WTC11 (cell line): ENCODE data around the gene AWAT1. TPM values are rescaled to one million over a fixed set of nuclear protein-coding genes. Genes with fewer than 3 reads are reported as not detected.

Source experiments
- ATAC-seq: fragments of 200-7000 bp; cut with Tn5 transposase; 2 replicates; pipeline ENCODE4 v1.10.0; 2021; ENCODE audit warnings: mild to moderate bottlenecking, moderate library complexity
- CTCF ChIA-PET: fragments of 300-600 bp; sonication (Branson Sonifier 250); formaldehyde crosslinking; loops from one replicate; lab custom pipeline; 2021; ENCODE audit warnings: antibody characterized with exemption; lab: Charles Lee
- POLR2A ChIA-PET: fragments of 350-600 bp; sonication (Branson Sonifier 250); formaldehyde crosslinking; loops from one replicate; lab custom pipeline; 2021; ENCODE audit warnings: antibody characterized with exemption; lab: Charles Lee
- DNase-seq: peaks from one replicate; pipeline ENCODE4 v3.0.0; 2021; ENCODE audit warnings: low spot score
- H3K27ac Mint-ChIP-seq: 2 replicates; pipeline ENCODE4 v1.8.0; 2021; ENCODE audit warnings: mixed read lengths
- H3K27me3 Mint-ChIP-seq: 2 replicates; pipeline ENCODE4 v1.8.0; 2021; ENCODE audit warnings: low read depth, mild to moderate bottlenecking, moderate library complexity, mixed read lengths
- H3K36me3 Mint-ChIP-seq: 2 replicates; pipeline ENCODE4 v1.8.0; 2021; ENCODE audit warnings: mixed read lengths
- H3K4me1 Mint-ChIP-seq: 2 replicates; pipeline ENCODE4 v1.8.0; 2022; ENCODE audit warnings: mixed read lengths
- H3K4me3 Mint-ChIP-seq: 2 replicates; pipeline ENCODE4 v1.8.0; 2021; ENCODE audit warnings: mild to moderate bottlenecking, moderate library complexity, mixed read lengths
- H3K9me3 Mint-ChIP-seq: 2 replicates; pipeline ENCODE4 v1.8.0; 2021; ENCODE audit warnings: mixed read lengths
- CBFB ChIP-seq: sonication (generic); formaldehyde crosslinking; IDR thresholded peaks from 2 replicates; pipeline ENCODE4 v1.8.1; 2022; ENCODE audit warnings: mild to moderate bottlenecking, low read depth, missing genetic modification reagents
- ELF4 ChIP-seq: sonication (generic); formaldehyde crosslinking; IDR thresholded peaks from 2 replicates; pipeline ENCODE4 v1.8.1; 2022; ENCODE audit warnings: low read depth, mild to moderate bottlenecking, moderate library complexity, missing genetic modification reagents
- HMGA2 ChIP-seq: fragments of 250-450 bp; sonication (Bioruptor Pico); IDR thresholded peaks from 2 replicates; pipeline ENCODE4 v1.4.0; 2021; ENCODE audit warnings: mild to moderate bottlenecking, moderate library complexity
- KAT7 ChIP-seq: sonication (generic); formaldehyde crosslinking; IDR thresholded peaks from 2 replicates; pipeline ENCODE4 v1.8.1; 2023; ENCODE audit warnings: missing genetic modification reagents, mild to moderate bottlenecking, borderline replicate concordance
- MYBL2 ChIP-seq: sonication (generic); formaldehyde crosslinking; IDR thresholded peaks from 2 replicates; pipeline ENCODE4 v1.8.1; 2023; ENCODE audit warnings: mild to moderate bottlenecking, moderate library complexity, missing genetic modification reagents
- NFATC4 ChIP-seq: fragments of 250-450 bp; sonication (Bioruptor Pico); IDR thresholded peaks from 2 replicates; pipeline ENCODE4 v1.9.0; 2021; ENCODE audit warnings: mild to moderate bottlenecking
- NFE2L1 ChIP-seq: sonication (generic); formaldehyde crosslinking; IDR thresholded peaks from 2 replicates; pipeline ENCODE4 v1.8.1; 2023; ENCODE audit warnings: missing genetic modification reagents
- PRRX2 ChIP-seq: fragments of 250-450 bp; sonication (Bioruptor Pico); IDR thresholded peaks from 2 replicates; pipeline ENCODE4 v1.8.0; 2021; ENCODE audit warnings: mild to moderate bottlenecking
- SP1 ChIP-seq: sonication (generic); formaldehyde crosslinking; conservative IDR thresholded peaks from 2 replicates; pipeline ENCODE4 v1.8.1; 2022; ENCODE audit warnings: missing genetic modification reagents
- TCF7 ChIP-seq: sonication (generic); formaldehyde crosslinking; IDR thresholded peaks from 2 replicates; pipeline ENCODE4 v1.8.0; 2022; ENCODE audit warnings: mild to moderate bottlenecking, low read depth, missing genetic modification reagents, moderate library complexity
- TEAD4 ChIP-seq: sonication (generic); formaldehyde crosslinking; IDR thresholded peaks from 2 replicates; pipeline ENCODE4 v1.8.0; 2022; ENCODE audit warnings: mild to moderate bottlenecking, missing genetic modification reagents
- TP53 ChIP-seq: sonication (generic); formaldehyde crosslinking; IDR thresholded peaks from 2 replicates; pipeline ENCODE4 v1.8.1; 2023; ENCODE audit warnings: mild to moderate bottlenecking, missing genetic modification reagents
- ZBTB21 ChIP-seq: sonication (generic); formaldehyde crosslinking; IDR thresholded peaks from 2 replicates; pipeline ENCODE4 v1.8.1; 2023; ENCODE audit warnings: mild to moderate bottlenecking, missing genetic modification reagents, borderline replicate concordance
- ZNF138 ChIP-seq: sonication (generic); formaldehyde crosslinking; conservative IDR thresholded peaks from 2 replicates; pipeline ENCODE4 v1.8.1; 2022; ENCODE audit warnings: mild to moderate bottlenecking, moderate library complexity, missing genetic modification reagents
- ZNF232 ChIP-seq: sonication (generic); formaldehyde crosslinking; IDR thresholded peaks from 2 replicates; pipeline ENCODE4 v1.8.0; 2022; ENCODE audit warnings: mild to moderate bottlenecking, missing genetic modification reagents
- ZNF423 ChIP-seq: fragments of 250-450 bp; sonication (Bioruptor Pico); IDR thresholded peaks from 2 replicates; pipeline ENCODE4 v2.1.2; 2022; ENCODE audit warnings: mild to moderate bottlenecking, moderate library complexity
- total RNA-seq: library from RNA; stranded (reverse); gene quantifications from 3 replicates; pipeline ENCODE4 v1.2.3, GENCODE V29; 2021
- TF ChIP-seq, protein P1 (sequence below): sonication (generic); formaldehyde crosslinking; IDR thresholded peaks from 2 replicates; pipeline ENCODE4 v1.8.1; 2022; ENCODE audit warnings: missing genetic modification reagents, borderline replicate concordance
- TF ChIP-seq, protein P2 (sequence below): sonication (generic); formaldehyde crosslinking; IDR thresholded peaks from 2 replicates; pipeline ENCODE4 v1.8.0; 2022; ENCODE audit warnings: missing genetic modification reagents
- TF ChIP-seq, protein P3 (sequence below): sonication (generic); formaldehyde crosslinking; IDR thresholded peaks from 2 replicates; pipeline ENCODE4 v1.8.1; 2023; ENCODE audit warnings: mild to moderate bottlenecking, missing genetic modification reagents
- TF ChIP-seq, protein P4 (sequence below): sonication (generic); formaldehyde crosslinking; IDR thresholded peaks from 2 replicates; pipeline ENCODE4 v1.8.1; 2023; ENCODE audit warnings: mild to moderate bottlenecking, missing genetic modification reagents

Gene AWAT1
- total RNA-seq, 1 experiment from 2014 or later, result not detected

DNA sequence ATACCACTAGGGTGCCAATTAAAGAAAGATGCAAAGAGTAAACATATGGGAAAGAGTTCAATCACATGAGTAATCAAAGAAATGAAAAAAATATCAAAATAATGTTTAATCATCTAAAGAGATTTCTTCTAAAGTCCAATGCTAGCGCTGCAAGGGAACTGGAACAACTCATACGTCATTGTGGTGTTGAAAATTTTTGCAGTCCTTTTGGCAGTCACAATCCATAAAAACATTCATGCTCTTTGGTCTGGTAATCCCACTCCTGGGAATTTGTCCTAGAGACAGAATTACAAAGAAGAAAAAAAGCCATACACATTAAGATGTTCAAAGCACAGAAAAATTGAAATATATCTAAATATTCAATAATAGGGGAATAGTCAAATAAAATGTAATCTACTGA, 21.0 kb downstream of the AWAT1 start:
- ChIA-PET CTCF (no interaction called here), POLR2A (no interaction called here)
- DNase-seq (no peak), ATAC-seq (no peak)
- Mint-ChIP-seq H3K4me1 (peaks cover 25% of the 10 kb centered on the region), H3K27me3 (no peaks in the 10 kb centered on the region; the same call in 1 of the 2 replicates), H3K4me3 (no peak overlapping the region), H3K9me3 (no peaks in the 10 kb centered on the region; the same call in 1 of the 2 replicates), H3K36me3 (no peaks in the 10 kb centered on the region), H3K27ac (no peak overlapping the region)
- TF ChIP-seq TP53 (CRISPR knock-in tag) (no peak), TEAD4 (CRISPR knock-in tag) (no peak), SP1 (CRISPR knock-in tag) (no peak), ZNF138 (CRISPR knock-in tag) (no peak), NFATC4 (CRISPR knock-in tag) (no peak), NFE2L1 (CRISPR knock-in tag) (no peak), TCF7 (no peak), CBFB (no peak), KAT7 (no peak), PRRX2 (CRISPR knock-in tag) (no peak), HMGA2 (CRISPR knock-in tag) (no peak), ZNF423 (no peak), ZBTB21 (CRISPR knock-in tag) (no peak), ZNF232 (CRISPR knock-in tag) (no peak)
- TF ChIP-seq, protein P1, sequence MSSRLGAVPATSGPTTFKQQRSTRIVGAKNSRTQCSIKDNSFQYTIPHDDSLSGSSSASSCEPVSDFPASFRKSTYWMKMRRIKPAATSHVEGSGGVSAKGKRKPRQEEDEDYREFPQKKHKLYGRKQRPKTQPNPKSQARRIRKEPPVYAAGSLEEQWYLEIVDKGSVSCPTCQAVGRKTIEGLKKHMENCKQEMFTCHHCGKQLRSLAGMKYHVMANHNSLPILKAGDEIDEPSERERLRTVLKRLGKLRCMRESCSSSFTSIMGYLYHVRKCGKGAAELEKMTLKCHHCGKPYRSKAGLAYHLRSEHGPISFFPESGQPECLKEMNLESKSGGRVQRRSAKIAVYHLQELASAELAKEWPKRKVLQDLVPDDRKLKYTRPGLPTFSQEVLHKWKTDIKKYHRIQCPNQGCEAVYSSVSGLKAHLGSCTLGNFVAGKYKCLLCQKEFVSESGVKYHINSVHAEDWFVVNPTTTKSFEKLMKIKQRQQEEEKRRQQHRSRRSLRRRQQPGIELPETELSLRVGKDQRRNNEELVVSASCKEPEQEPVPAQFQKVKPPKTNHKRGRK, result no peak
- TF ChIP-seq, protein P2, sequence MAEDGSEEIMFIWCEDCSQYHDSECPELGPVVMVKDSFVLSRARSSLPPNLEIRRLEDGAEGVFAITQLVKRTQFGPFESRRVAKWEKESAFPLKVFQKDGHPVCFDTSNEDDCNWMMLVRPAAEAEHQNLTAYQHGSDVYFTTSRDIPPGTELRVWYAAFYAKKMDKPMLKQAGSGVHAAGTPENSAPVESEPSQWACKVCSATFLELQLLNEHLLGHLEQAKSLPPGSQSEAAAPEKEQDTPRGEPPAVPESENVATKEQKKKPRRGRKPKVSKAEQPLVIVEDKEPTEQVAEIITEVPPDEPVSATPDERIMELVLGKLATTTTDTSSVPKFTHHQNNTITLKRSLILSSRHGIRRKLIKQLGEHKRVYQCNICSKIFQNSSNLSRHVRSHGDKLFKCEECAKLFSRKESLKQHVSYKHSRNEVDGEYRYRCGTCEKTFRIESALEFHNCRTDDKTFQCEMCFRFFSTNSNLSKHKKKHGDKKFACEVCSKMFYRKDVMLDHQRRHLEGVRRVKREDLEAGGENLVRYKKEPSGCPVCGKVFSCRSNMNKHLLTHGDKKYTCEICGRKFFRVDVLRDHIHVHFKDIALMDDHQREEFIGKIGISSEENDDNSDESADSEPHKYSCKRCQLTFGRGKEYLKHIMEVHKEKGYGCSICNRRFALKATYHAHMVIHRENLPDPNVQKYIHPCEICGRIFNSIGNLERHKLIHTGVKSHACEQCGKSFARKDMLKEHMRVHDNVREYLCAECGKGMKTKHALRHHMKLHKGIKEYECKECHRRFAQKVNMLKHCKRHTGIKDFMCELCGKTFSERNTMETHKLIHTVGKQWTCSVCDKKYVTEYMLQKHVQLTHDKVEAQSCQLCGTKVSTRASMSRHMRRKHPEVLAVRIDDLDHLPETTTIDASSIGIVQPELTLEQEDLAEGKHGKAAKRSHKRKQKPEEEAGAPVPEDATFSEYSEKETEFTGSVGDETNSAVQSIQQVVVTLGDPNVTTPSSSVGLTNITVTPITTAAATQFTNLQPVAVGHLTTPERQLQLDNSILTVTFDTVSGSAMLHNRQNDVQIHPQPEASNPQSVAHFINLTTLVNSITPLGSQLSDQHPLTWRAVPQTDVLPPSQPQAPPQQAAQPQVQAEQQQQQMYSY (CRISPR knock-in tag), result no peak
- TF ChIP-seq, protein P3, sequence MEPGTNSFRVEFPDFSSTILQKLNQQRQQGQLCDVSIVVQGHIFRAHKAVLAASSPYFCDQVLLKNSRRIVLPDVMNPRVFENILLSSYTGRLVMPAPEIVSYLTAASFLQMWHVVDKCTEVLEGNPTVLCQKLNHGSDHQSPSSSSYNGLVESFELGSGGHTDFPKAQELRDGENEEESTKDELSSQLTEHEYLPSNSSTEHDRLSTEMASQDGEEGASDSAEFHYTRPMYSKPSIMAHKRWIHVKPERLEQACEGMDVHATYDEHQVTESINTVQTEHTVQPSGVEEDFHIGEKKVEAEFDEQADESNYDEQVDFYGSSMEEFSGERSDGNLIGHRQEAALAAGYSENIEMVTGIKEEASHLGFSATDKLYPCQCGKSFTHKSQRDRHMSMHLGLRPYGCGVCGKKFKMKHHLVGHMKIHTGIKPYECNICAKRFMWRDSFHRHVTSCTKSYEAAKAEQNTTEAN (CRISPR knock-in tag), result no peak
- TF ChIP-seq, protein P4, sequence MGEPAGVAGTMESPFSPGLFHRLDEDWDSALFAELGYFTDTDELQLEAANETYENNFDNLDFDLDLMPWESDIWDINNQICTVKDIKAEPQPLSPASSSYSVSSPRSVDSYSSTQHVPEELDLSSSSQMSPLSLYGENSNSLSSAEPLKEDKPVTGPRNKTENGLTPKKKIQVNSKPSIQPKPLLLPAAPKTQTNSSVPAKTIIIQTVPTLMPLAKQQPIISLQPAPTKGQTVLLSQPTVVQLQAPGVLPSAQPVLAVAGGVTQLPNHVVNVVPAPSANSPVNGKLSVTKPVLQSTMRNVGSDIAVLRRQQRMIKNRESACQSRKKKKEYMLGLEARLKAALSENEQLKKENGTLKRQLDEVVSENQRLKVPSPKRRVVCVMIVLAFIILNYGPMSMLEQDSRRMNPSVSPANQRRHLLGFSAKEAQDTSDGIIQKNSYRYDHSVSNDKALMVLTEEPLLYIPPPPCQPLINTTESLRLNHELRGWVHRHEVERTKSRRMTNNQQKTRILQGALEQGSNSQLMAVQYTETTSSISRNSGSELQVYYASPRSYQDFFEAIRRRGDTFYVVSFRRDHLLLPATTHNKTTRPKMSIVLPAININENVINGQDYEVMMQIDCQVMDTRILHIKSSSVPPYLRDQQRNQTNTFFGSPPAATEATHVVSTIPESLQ (CRISPR knock-in tag), result no peak

DNA sequence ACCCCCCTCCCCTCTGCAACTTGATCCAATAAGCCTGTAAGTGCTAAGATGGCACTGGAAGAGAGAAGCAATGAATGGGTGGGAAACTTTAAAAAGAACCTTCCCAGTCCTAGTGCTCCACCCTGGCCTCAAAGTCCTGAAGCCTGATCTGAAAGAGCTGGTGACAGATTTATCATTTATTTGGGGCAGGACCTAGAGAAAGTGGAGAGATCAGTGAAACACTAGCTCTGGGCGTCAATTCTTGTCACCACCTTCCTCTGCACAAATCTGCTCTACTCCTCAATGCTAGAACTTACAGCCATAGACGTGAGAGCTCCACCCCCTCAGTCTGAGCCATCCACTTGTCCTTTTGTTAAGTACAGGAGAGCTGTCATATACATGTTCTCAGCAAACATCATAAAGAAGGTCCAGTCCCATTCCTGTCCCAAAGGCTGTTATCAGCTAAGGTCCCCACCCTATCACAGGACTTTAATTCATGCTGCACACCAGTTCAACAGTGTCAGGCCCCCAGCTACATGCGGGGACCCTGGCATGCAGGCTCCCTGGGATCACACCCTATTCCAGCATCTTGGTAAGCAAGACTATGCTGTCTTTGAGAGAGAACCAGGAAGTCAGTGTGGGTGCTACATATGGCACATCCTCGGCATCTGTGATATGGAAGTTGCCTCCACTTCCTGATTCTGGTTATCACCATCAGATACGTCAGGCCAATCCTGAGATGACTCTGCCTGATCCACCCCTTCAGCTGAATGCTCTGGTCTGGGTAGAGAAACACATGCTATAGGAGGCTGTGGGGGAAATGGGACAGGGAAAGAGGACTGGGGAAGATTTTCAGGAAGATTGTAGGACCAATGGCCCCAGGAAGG, 23.2 kb downstream of the AWAT1 start:
- Mint-ChIP-seq H3K27ac (no peak overlapping the region), H3K4me1 (peaks cover 25% of the 10 kb centered on the region), H3K36me3 (no peaks in the 10 kb centered on the region), H3K4me3 (no peak overlapping the region), H3K27me3 (no peaks in the 10 kb centered on the region; the same call in 1 of the 2 replicates), H3K9me3 (no peaks in the 10 kb centered on the region; the same call in 1 of the 2 replicates)
- POLR2A ChIA-PET, result no interaction called here
- DNase-seq (no peak), ATAC-seq (no peak)
- TF ChIP-seq MYBL2, result no peak
- no peak for TF ChIP-seq ELF4
- TF ChIP-seq, all 79 proteins: peak for 0
- CTCF ChIA-PET, result no interaction called here
